ENCODE results near the gene EXOG. TPM values are rescaled to one million over a fixed set of nuclear protein-coding genes. Genes with fewer than 3 reads are reported as not detected.
A peak's percentile ranks its signal among the peaks of the same experiment; 100 is the strongest.

Gene EXOG
- total RNA-seq, 1 experiment from 2014 or later, result 33.2 TPM

- Histone ChIP-seq H3K9me3 (ENCODE audit: low read length) (no peaks in the 10 kb centered on the region), H3K79me2 (ENCODE audit: low read length) (no peaks in the 10 kb centered on the region), H3K9ac (ENCODE audit: low read length) (no peak overlapping the region), H3K27ac (ENCODE audit: low read length) (no peak overlapping the region), H3K4me3 (ENCODE audit: low read length) (no peak overlapping the region), H4K20me1 (ENCODE audit: insufficient read depth, low read depth, low read length) (no peaks in the 10 kb centered on the region), H3K36me3 (ENCODE audit: insufficient read depth, low read length) (peaks cover 52% of the 10 kb centered on the region; the same call in 1 of the 2 replicates), H2AFZ (ENCODE audit: low read length) (no peak overlapping the region), H3K4me1 (ENCODE audit: low read length) (no peaks in the 10 kb centered on the region), H3K27me3 (ENCODE audit: low read length) (no peaks in the 10 kb centered on the region), H3K4me2 (ENCODE audit: low read depth, low read length, poor library complexity, severe bottlenecking) (no peak overlapping the region), H3K9me2 (replicated peaks; ENCODE audit: insufficient read depth, low read length) (no peaks in the 10 kb centered on the region)
- no peak for DNase-seq
Measured at GRCh38 chr3:38510631-38511030, 14.5 kb downstream of the EXOG start.

- no peak overlapping the region for H2AFZ ChIP-seq (ENCODE audit: low read length)
- H3K36me3 ChIP-seq (ENCODE audit: insufficient read depth, low read length), result peaks cover 46% of the 10 kb centered on the region; the same call in 1 of the 2 replicates
- no peaks in the 10 kb centered on the region for H3K9me2 ChIP-seq (replicated peaks; ENCODE audit: insufficient read depth, low read length)
- H3K4me1 ChIP-seq (ENCODE audit: low read length), result no peaks in the 10 kb centered on the region
- no peaks in the 10 kb centered on the region for H3K79me2 ChIP-seq (ENCODE audit: low read length)
- no peak overlapping the region for H3K27ac ChIP-seq (ENCODE audit: low read length)
- no peaks in the 10 kb centered on the region for H4K20me1 ChIP-seq (ENCODE audit: insufficient read depth, low read depth, low read length)
- H3K4me3 ChIP-seq (ENCODE audit: low read length), result no peak overlapping the region
- H3K4me2 ChIP-seq (ENCODE audit: low read depth, low read length, poor library complexity, severe bottlenecking), result no peak overlapping the region
- H3K9me3 ChIP-seq (ENCODE audit: low read length), result no peaks in the 10 kb centered on the region
- H3K9ac ChIP-seq (ENCODE audit: low read length), result no peak overlapping the region
- no peak for DNase-seq
- no peaks in the 10 kb centered on the region for H3K27me3 ChIP-seq (ENCODE audit: low read length)
Measured at GRCh38 chr3:38511546-38511945, 15.4 kb downstream of the EXOG start.

GRCh38 chr3:38515367-38515766 is 19.2 kb downstream of the EXOG start:
- H2AFZ ChIP-seq (ENCODE audit: low read length), result no peak overlapping the region
- H3K9ac ChIP-seq (ENCODE audit: low read length), result no peak overlapping the region
- H3K4me1 ChIP-seq (ENCODE audit: low read length), result no peaks in the 10 kb centered on the region
- H3K4me2 ChIP-seq (ENCODE audit: low read depth, low read length, poor library complexity, severe bottlenecking), result no peak overlapping the region
- no peak for DNase-seq
- no peaks in the 10 kb centered on the region for H3K79me2 ChIP-seq (ENCODE audit: low read length)
- H3K4me3 ChIP-seq (ENCODE audit: low read length), result no peak overlapping the region
- H3K27me3 ChIP-seq (ENCODE audit: low read length), result no peaks in the 10 kb centered on the region
- no peaks in the 10 kb centered on the region for H4K20me1 ChIP-seq (ENCODE audit: insufficient read depth, low read depth, low read length)
- no peaks in the 10 kb centered on the region for H3K9me3 ChIP-seq (ENCODE audit: low read length)
- no peaks in the 10 kb centered on the region for H3K9me2 ChIP-seq (replicated peaks; ENCODE audit: insufficient read depth, low read length)
- H3K27ac ChIP-seq (ENCODE audit: low read length), result no peak overlapping the region
- peaks cover 18% of the 10 kb centered on the region; the same call in 1 of the 2 replicates for H3K36me3 ChIP-seq (ENCODE audit: insufficient read depth, low read length)

GRCh38 chr3:38516669-38517068 is 20.5 kb downstream of the EXOG start:
- no peaks in the 10 kb centered on the region for H3K9me2 ChIP-seq (replicated peaks; ENCODE audit: insufficient read depth, low read length)
- H3K4me3 ChIP-seq (ENCODE audit: low read length), result no peak overlapping the region
- 0 out of 2 replicates have a peak, but pooled peaks cover 2% of the 10 kb centered on the region for H3K79me2 ChIP-seq (ENCODE audit: low read length)
- H3K9me3 ChIP-seq (ENCODE audit: low read length), result no peaks in the 10 kb centered on the region
- H3K9ac ChIP-seq (ENCODE audit: low read length), result no peak overlapping the region
- no peak overlapping the region for H3K27ac ChIP-seq (ENCODE audit: low read length)
- H3K36me3 ChIP-seq (ENCODE audit: insufficient read depth, low read length), result peaks cover 13% of the 10 kb centered on the region; the same call in 1 of the 2 replicates
- no peak for DNase-seq
- H3K4me2 ChIP-seq (ENCODE audit: low read depth, low read length, poor library complexity, severe bottlenecking), result no peak overlapping the region
- 0 out of 2 replicates have a peak, but pooled peaks cover 2% of the 10 kb centered on the region for H4K20me1 ChIP-seq (ENCODE audit: insufficient read depth, low read depth, low read length)
- no peaks in the 10 kb centered on the region for H3K27me3 ChIP-seq (ENCODE audit: low read length)
- no peaks in the 10 kb centered on the region for H3K4me1 ChIP-seq (ENCODE audit: low read length)
- H2AFZ ChIP-seq (ENCODE audit: low read length), result no peak overlapping the region

GRCh38 chr3:38519000-38519399 is 22.9 kb downstream of the EXOG start:
- Histone ChIP-seq H3K9me3 (ENCODE audit: low read length) (no peaks in the 10 kb centered on the region), H3K36me3 (ENCODE audit: insufficient read depth, low read length) (peaks cover 23% of the 10 kb centered on the region; the same call in 1 of the 2 replicates), H3K9me2 (replicated peaks; ENCODE audit: insufficient read depth, low read length) (no peaks in the 10 kb centered on the region), H3K9ac (ENCODE audit: low read length) (no peak overlapping the region), H2AFZ (ENCODE audit: low read length) (no peak overlapping the region), H3K27ac (ENCODE audit: low read length) (no peak overlapping the region), H3K27me3 (ENCODE audit: low read length) (no peaks in the 10 kb centered on the region), H3K79me2 (ENCODE audit: low read length) (0 out of 2 replicates have a peak, but pooled peaks cover 4% of the 10 kb centered on the region), H3K4me2 (ENCODE audit: low read depth, low read length, poor library complexity, severe bottlenecking) (no peak overlapping the region), H3K4me3 (ENCODE audit: low read length) (no peak overlapping the region), H4K20me1 (ENCODE audit: insufficient read depth, low read depth, low read length) (0 out of 2 replicates have a peak, but pooled peaks cover 3% of the 10 kb centered on the region), H3K4me1 (ENCODE audit: low read length) (no peaks in the 10 kb centered on the region)
- DNase-seq, result no peak

- no peak overlapping the region for H3K4me3 ChIP-seq (ENCODE audit: low read length)
- no peaks in the 10 kb centered on the region for H3K9me2 ChIP-seq (replicated peaks; ENCODE audit: insufficient read depth, low read length)
- 0 out of 2 replicates have a peak, but pooled peaks cover 3% of the 10 kb centered on the region for H4K20me1 ChIP-seq (ENCODE audit: insufficient read depth, low read depth, low read length)
- no peak overlapping the region for H2AFZ ChIP-seq (ENCODE audit: low read length)
- no peaks in the 10 kb centered on the region for H3K4me1 ChIP-seq (ENCODE audit: low read length)
- 0 out of 2 replicates have a peak, but pooled peaks cover 4% of the 10 kb centered on the region for H3K79me2 ChIP-seq (ENCODE audit: low read length)
- DNase-seq, result no peak
- no peaks in the 10 kb centered on the region for H3K9me3 ChIP-seq (ENCODE audit: low read length)
- no peak overlapping the region for H3K4me2 ChIP-seq (ENCODE audit: low read depth, low read length, poor library complexity, severe bottlenecking)
- no peak overlapping the region for H3K27ac ChIP-seq (ENCODE audit: low read length)
- H3K9ac ChIP-seq (ENCODE audit: low read length), result no peak overlapping the region
- H3K36me3 ChIP-seq (ENCODE audit: insufficient read depth, low read length), result peaks cover 25% of the 10 kb centered on the region; the same call in 1 of the 2 replicates
- no peaks in the 10 kb centered on the region for H3K27me3 ChIP-seq (ENCODE audit: low read length)
Measured at GRCh38 chr3:38519651-38520050, 23.5 kb downstream of the EXOG start.

- Histone ChIP-seq H3K27me3 (ENCODE audit: low read length) (no peaks in the 10 kb centered on the region), H4K20me1 (ENCODE audit: insufficient read depth, low read depth, low read length) (0 out of 2 replicates have a peak, but pooled peaks cover 3% of the 10 kb centered on the region), H3K27ac (ENCODE audit: low read length) (no peak overlapping the region), H3K4me3 (ENCODE audit: low read length) (no peak overlapping the region), H3K36me3 (ENCODE audit: insufficient read depth, low read length) (peaks cover 34% of the 10 kb centered on the region; the same call in 1 of the 2 replicates), H3K79me2 (ENCODE audit: low read length) (0 out of 2 replicates have a peak, but pooled peaks cover 4% of the 10 kb centered on the region), H3K9me3 (ENCODE audit: low read length) (no peaks in the 10 kb centered on the region), H3K4me2 (ENCODE audit: low read depth, low read length, poor library complexity, severe bottlenecking) (no peak overlapping the region), H3K4me1 (ENCODE audit: low read length) (no peaks in the 10 kb centered on the region), H3K9me2 (replicated peaks; ENCODE audit: insufficient read depth, low read length) (no peaks in the 10 kb centered on the region), H2AFZ (ENCODE audit: low read length) (no peak overlapping the region), H3K9ac (ENCODE audit: low read length) (no peak overlapping the region)
- DNase-seq, result peak; percentile 82
Measured at GRCh38 chr3:38521391-38521987, 25.3 kb downstream of the EXOG start.

GRCh38 chr3:38522002-38522401 is 25.9 kb downstream of the EXOG start:
- no peak overlapping the region for H3K4me2 ChIP-seq (ENCODE audit: low read depth, low read length, poor library complexity, severe bottlenecking)
- no peak overlapping the region for H3K9ac ChIP-seq (ENCODE audit: low read length)
- H3K9me3 ChIP-seq (ENCODE audit: low read length), result no peaks in the 10 kb centered on the region
- H3K36me3 ChIP-seq (ENCODE audit: insufficient read depth, low read length), result peaks cover 34% of the 10 kb centered on the region; the same call in 1 of the 2 replicates
- H4K20me1 ChIP-seq (ENCODE audit: insufficient read depth, low read depth, low read length), result 0 out of 2 replicates have a peak, but pooled peaks cover 3% of the 10 kb centered on the region
- H3K27ac ChIP-seq (ENCODE audit: low read length), result no peak overlapping the region
- H3K9me2 ChIP-seq (replicated peaks; ENCODE audit: insufficient read depth, low read length), result no peaks in the 10 kb centered on the region
- no peak for DNase-seq
- H3K27me3 ChIP-seq (ENCODE audit: low read length), result no peaks in the 10 kb centered on the region
- 0 out of 2 replicates have a peak, but pooled peaks cover 4% of the 10 kb centered on the region for H3K79me2 ChIP-seq (ENCODE audit: low read length)
- no peak overlapping the region for H2AFZ ChIP-seq (ENCODE audit: low read length)
- no peak overlapping the region for H3K4me3 ChIP-seq (ENCODE audit: low read length)
- H3K4me1 ChIP-seq (ENCODE audit: low read length), result no peaks in the 10 kb centered on the region

Data from Karpas-422 (cell line).